Fibroblast of the aortic adventitia (primary cell): Measurements from ENCODE around the gene GJA9. TPM values are rescaled to one million over a fixed set of nuclear protein-coding genes. Genes with fewer than 3 reads are reported as not detected.

Experiments
- DNase-seq: peaks from one replicate; pipeline ENCODE4 v3.0.0-alpha.2; 2010; ENCODE audit warnings: low read depth
- H3K4me3 ChIP-seq: 2 replicates; pipeline ENCODE4 v1.5.1; 2011; ENCODE audit warnings: low read depth, mild to moderate bottlenecking, control low read depth, low read length, moderate library complexity
- CTCF ChIP-seq: IDR thresholded peaks from 2 replicates; pipeline ENCODE4 v1.5.1; 2011; ENCODE audit warnings: mild to moderate bottlenecking, low read length, control low read depth, inconsistent platforms; ENCODE audit not compliant: insufficient read depth
- total RNA-seq: library from RNA; depleted of rRNA; stranded (reverse); fragments of >200 nt; gene quantifications from 2 replicates; pipeline ENCODE4 v1.2.3, GENCODE V29; 2012; ENCODE audit warnings: low replicate concordance

The GJA9 gene
- total RNA-seq, 1 donor, result 0.09 TPM

DNA sequence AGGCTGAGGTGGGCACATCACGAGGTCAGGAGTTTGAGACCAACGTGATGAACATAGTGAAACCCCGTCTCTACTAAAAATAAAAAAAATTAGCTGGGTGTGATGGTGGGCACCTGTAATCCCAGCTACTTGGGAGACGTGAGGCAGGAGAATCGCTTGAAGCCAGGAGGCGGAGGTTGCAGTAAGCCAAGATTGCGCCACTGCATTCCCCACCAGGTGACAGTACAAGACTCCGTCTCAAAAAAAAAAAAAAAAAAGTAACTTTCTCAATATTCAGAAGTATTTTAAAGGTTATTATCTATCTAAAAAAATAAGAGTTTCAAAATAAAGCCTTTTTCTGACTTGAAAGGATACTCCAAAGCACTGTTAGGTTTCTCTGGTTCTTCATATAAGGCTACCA is 14.2 kb downstream of the GJA9 start:
- no peak overlapping the region for H3K4me3 ChIP-seq
- TF ChIP-seq CTCF, result no peak
- no peak for DNase-seq

DNA sequence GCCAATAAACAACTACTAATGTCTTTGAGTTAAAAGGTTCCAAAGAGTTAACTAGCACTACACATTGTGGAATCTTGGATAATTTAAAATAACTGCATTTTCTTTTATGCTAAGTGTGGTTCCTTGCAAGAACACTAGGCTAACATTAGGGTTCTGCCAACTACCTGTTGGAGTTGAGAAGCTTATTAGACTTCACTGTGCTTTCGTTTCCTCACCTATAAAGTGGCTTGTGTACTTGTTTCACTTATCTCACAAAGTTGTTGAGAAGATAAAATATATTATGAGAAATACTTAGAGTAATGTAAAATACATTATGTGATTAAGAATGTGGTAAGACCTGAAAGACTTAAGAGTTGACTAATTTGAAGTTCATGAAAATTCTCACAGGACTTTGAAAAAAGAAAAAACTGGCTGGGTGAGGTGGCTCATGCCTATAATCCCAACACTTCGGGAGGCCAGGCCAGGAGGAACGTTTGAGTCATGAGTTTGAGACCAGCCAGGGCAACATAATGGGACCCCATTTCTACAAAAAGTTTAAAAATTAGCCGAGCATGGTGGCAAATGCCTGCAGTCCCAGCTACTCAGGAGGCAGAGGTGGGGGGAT is 16.2 kb downstream of the GJA9 start:
- TF ChIP-seq CTCF, result no peak
- DNase-seq, result no peak
- H3K4me3 ChIP-seq, result no peak overlapping the region

- no peak for DNase-seq
- peak overlapping the region; percentile 100 for H3K4me3 ChIP-seq
- no peak for TF ChIP-seq CTCF
These were observed 21.0 kb downstream of the GJA9 start for GRCh38 chr1:38860454-38860795.

DNA sequence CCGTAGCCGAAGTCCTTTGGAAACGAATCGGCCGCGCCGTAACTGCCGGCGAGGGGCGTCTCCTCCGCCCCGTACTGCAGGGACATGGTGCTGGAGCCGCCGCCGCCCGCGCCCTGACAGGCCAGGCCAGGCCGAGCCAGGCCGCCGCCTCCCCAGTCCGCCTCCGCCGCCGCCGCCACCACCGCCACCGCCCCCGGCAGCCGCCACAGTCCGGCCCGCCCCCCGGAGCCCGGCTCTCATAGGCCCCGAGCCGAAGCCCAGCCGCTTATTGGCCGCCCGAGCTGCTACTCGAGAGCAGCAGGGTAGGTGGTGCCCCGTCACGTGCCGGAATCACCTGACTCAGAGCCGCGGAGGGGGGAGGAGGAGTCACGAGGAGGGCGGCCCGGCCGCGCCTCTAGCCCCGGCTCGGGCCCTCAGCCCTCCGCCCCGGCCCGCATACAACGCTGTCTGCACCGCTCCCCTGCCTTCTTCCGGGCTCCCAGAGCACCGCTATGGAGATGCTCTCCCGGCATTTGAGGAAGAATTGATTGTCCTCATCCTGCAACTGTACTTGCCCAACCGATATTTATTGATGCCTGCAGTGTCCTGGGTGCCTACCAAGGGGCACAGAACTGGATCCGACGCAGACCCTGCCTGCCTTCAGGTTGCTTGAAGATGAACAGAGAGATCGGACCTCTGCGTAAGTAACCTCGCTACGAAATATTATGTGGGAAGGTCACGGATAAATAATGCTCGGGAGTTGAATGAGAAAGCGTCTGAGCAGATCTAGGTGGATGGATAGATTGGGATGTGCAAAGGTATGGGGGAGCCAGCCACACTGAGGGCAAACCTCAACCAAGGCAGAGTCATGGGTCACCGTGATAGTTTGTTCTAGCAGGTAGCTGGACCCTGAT is 21.6 kb downstream of the GJA9 start, which contains the start of gene RRAGC:
TSS of gene RRAGC (minus strand) at position 212 of the 893 bp plus-strand sequence. CDS start at position 86, 126 bp downstream.
- H3K4me3 ChIP-seq, result peak within 1 kb of the TSS; percentile 100
- TF ChIP-seq CTCF, result no peak
- DNase-seq, result peak; percentile 97

DNA sequence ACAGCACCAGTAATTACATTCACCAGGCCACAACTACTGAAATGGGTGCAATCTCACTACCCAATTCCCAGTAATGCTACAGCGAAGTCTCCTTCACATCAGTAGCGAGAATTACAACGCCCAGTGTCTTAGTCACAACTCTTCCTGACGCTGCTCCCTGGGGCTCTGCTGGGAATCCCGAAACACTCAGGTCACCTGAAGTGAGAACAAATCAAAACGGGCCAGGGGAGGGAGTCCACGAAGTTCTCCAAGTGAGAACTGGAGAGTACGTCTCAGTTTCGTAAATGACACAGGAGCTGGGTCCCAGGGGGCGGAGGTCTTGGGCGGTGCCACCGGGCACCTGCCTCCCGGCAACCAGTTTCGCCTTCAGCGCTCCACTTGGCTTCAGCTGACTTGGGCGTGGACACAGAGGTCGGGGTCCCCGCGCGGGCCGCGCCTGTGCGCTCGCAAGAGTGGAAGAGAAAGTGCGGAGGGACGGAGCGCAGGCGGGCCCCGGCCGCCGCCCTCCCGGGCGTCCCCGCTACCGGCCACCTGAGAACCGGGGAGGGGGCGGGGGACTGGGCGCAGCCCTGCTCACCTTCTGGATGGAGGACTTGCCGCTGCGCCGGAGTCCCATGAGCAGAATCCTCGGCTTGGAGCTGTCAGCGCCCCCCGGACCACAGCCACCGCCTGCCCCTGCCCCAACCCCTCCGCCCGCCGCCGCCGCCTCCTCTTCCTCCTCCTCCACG is 22.4 kb downstream of the GJA9 start:
- no peak for TF ChIP-seq CTCF
- peak; percentile 63 for DNase-seq
- H3K4me3 ChIP-seq, result peak overlapping the region; percentile 93

GRCh38 chr1:38852780-38853179 is 28.6 kb downstream of the GJA9 start:
- H3K4me3 ChIP-seq, result no peak overlapping the region
- no peak for TF ChIP-seq CTCF
- no peak for DNase-seq
